22Rv1 (cell line): ENCODE results near the gene SIMC1.

Source experiments
- CTCF ChIP-seq: fragments of 450-650 bp; IDR thresholded peaks from 2 replicates; pipeline ENCODE4 v1.5.1; 2017; ENCODE audit warnings: mild to moderate bottlenecking
- ZFX ChIP-seq: fragments of 450-650 bp; IDR thresholded peaks from 2 replicates; pipeline ENCODE4 v1.6.1; 2017; ENCODE audit warnings: antibody characterized with exemption, borderline replicate concordance

- TF ChIP-seq CTCF (no peak), ZFX (no peak)
Observed at GRCh38 chr5:176190886-176191755, 47.1 kb upstream of the SIMC1 start.
